GM12878 (cell line): ENCODE results near the gene FUCA2. TPM values are rescaled to one million over a fixed set of nuclear protein-coding genes. Genes with fewer than 3 reads are reported as not detected.
A peak's percentile ranks its signal among the peaks of the same experiment; 100 is the strongest.

Experiments used
- ATAC-seq: fragments of 200-7000 bp; cut with Tn5 transposase; 3 replicates; pipeline ENCODE4 v1.9.1; 2020; ENCODE audit warnings: mild to moderate bottlenecking, moderate library complexity
- BruUV-seq: library from RNA; stranded (reverse); fragments of 400-500 nt; replicated peaks from 2 replicates; lab custom pipeline; 2021; lab: Mats Ljungman, UMichigan
- CTCF ChIA-PET: fragments of 300-600 bp; sonication (Branson Sonifier 250); formaldehyde crosslinking; extraction: SDS; loops from one replicate; lab custom pipeline; 2021; ENCODE audit warnings: inconsistent platforms; lab: Yijun Ruan, JAX
- POLR2A ChIA-PET: fragments of 350-600 bp; formaldehyde crosslinking; extraction: SDS; loops from one replicate; lab custom pipeline; 2021; ENCODE audit warnings: inconsistent platforms; lab: Charles Lee
- RAD21 ChIA-PET: fragments of 300-600 bp; sonication (Branson Sonifier 250); formaldehyde crosslinking; loops from one replicate; lab custom pipeline; 2023; ENCODE audit warnings: antibody characterized with exemption; ENCODE audit not compliant: unreplicated experiment; lab: Charles Lee
- SMC1A ChIA-PET: fragments of 300-600 bp; sonication (Branson Sonifier 250); formaldehyde crosslinking; loops from one replicate; lab custom pipeline; 2023; ENCODE audit not compliant: unreplicated experiment, uncharacterized antibody; lab: Charles Lee
- DNase-seq: peaks from one replicate; pipeline ENCODE4 v3.0.0-alpha.2; 2011; ENCODE audit warnings: low read depth, low spot score
- FAIRE-seq: peaks from 3 replicates; lab custom pipeline; 2011; peaks lifted over from hg19 to GRCh38; lab: Jason Lieb, UNC
- H2AFZ ChIP-seq: 2 replicates; pipeline ENCODE4 v1.6.0; 2011; ENCODE audit warnings: low read depth, low read length, control low read depth; ENCODE audit not compliant: control insufficient read depth
- H3K27ac ChIP-seq: 2 replicates; pipeline ENCODE4 v1.5.1; 2011; ENCODE audit warnings: control low read depth; ENCODE audit not compliant: control insufficient read depth, insufficient read depth
- H3K27me3 ChIP-seq, 2 experiments: replicated peaks in 1 of 2; 2 replicates each; pipeline versions ENCODE4 v1.6.0 to v1.6.1; 2011; ENCODE audit warnings: low read length in 1 of 2; ENCODE audit not compliant: control insufficient read depth in 2 of 2, insufficient read depth in 2 of 2
- H3K36me3 ChIP-seq, 2 experiments: 2 replicates each; pipeline ENCODE4 v1.5.1; 2011; ENCODE audit warnings: low read length in 1 of 2; ENCODE audit not compliant: control insufficient read depth in 2 of 2, insufficient read depth in 2 of 2
- H3K4me1 ChIP-seq: 2 replicates; pipeline ENCODE4 v1.6.1; 2011; ENCODE audit warnings: mild to moderate bottlenecking, low read length, moderate library complexity, mixed read lengths; ENCODE audit not compliant: control insufficient read depth, insufficient read depth
- H3K4me2 ChIP-seq: 2 replicates; pipeline ENCODE4 v1.6.0; 2011; ENCODE audit warnings: control low read depth; ENCODE audit not compliant: control insufficient read depth, insufficient read depth
- H3K4me3 ChIP-seq: fragments of 200-600 bp; sonication (generic); 2 replicates; pipeline ENCODE4 v1.5.1; 2016
- H3K79me2 ChIP-seq: 2 replicates; pipeline ENCODE4 v1.6.0; 2011; ENCODE audit warnings: low read length; ENCODE audit not compliant: control insufficient read depth, insufficient read depth
- H3K9ac ChIP-seq: 2 replicates; pipeline ENCODE4 v1.8.0; 2011; ENCODE audit warnings: low read length, control low read depth, mixed read lengths; ENCODE audit not compliant: control insufficient read depth, insufficient read depth
- H3K9me3 ChIP-seq: replicated peaks from 3 replicates; pipeline ENCODE4 v1.5.1; 2011; ENCODE audit warnings: mild to moderate bottlenecking, low read length; ENCODE audit not compliant: control insufficient read depth, insufficient read depth
- H4K20me1 ChIP-seq: 2 replicates; pipeline ENCODE4 v1.6.0; 2011; ENCODE audit not compliant: control insufficient read depth, insufficient read depth
- CREB1 ChIP-seq: IDR thresholded peaks from 2 replicates; pipeline ENCODE4 v1.6.1; 2012; ENCODE audit warnings: low read depth, mild to moderate bottlenecking, inconsistent platforms
- MLLT1 ChIP-seq: fragments of 450-650 bp; IDR thresholded peaks from 2 replicates; pipeline ENCODE4 v1.6.1; 2016; ENCODE audit warnings: mild to moderate bottlenecking
- RUNX3 ChIP-seq: IDR thresholded peaks from 2 replicates; pipeline ENCODE4 v1.6.1; 2012; ENCODE audit warnings: low read length, inconsistent platforms
- WGBS: methylation state at CpG from one replicate; pipeline ENCODE4 v1.1.6; 2016; ENCODE audit warnings: low lambda C conversion rate; ENCODE audit not compliant: insufficient replicate concordance, insufficient coverage; ENCODE audit errors: missing lambda C conversion rate; 5-methylcytosine and 5-hydroxymethylcytosine counted together
- in situ Hi-C: fragments of 300-500 bp; cut with MboI; formaldehyde crosslinking; loops from 9 replicates; pipeline ENCODE4 v1.14.3; 2018; ENCODE audit warnings: mixed read lengths
- intact Hi-C: fragments of 100-400 bp; cut with micrococcal nuclease; formaldehyde crosslinking; loops from one replicate; pipeline ENCODE4 v1.14.2; 2022; ENCODE audit not compliant: unreplicated experiment
- polyA plus RNA-seq, 11 experiments: library from polyadenylated mRNA; depleted of rRNA in 4 of 11; unstranded in 6 of 11; stranded (reverse) in 5 of 11; fragments of >200 nt; fragmentation: Nextera tagmentation in 4 of 11; fragmentation: Illumina TruSeq in 1 of 11; extraction: Ambion mirVana in 4 of 11; extraction: Trizol in 1 of 11; gene quantifications; 1 replicate in 1 of 11; 2 replicates in 10 of 11; pipeline versions ENCODE4 v1.2.1 to v1.2.3, GENCODE V29; 2011 to 2016; ENCODE audit warnings: inconsistent platforms in 2 of 11, missing spikeins in 2 of 11, low read depth in 1 of 11
- total RNA-seq, 4 experiments: library from RNA; depleted of rRNA in 3 of 4; stranded (reverse); fragments of >200 nt in 3 of 4; fragmentation: Illumina TruSeq in 1 of 4; extraction: Trizol in 1 of 4; gene quantifications; 2 replicates each; pipeline versions ENCODE4 v1.2.1 to v1.2.3, GENCODE V29; 2013 to 2021

Gene FUCA2
- total and polyA plus RNA-seq, 10 of the 15 experiments (the other 5 are each of a cell fraction or from before 2014, with no cell fraction given) = 5.7 to 36.2 (median 21.5) TPM

- ATAC-seq = no peak; the same call in 1 of the 3 replicates
- Histone ChIP-seq H3K9me3 (no peaks in the 10 kb centered on the region), H3K9ac (no peak overlapping the region), H3K36me3 (no peaks in the 10 kb centered on the region; a peak in 2 of 4 replicates)
- 87% methylated on average over 4 of the region's 4 CpGs for WGBS
- BruUV-seq = no TSS peak
- ChIA-PET CTCF (interaction anchor here (0.9 to 1.5 kb wide), 2 partner anchors 20 to 42 kb away, joined by 3 to 4 read pairs; no protein-coding TSS in a partner anchor), POLR2A (interaction anchor here (0.6 kb wide), 1 partner anchor 30 kb away, joined by 3 read pairs; no protein-coding TSS in a partner anchor)
- FAIRE-seq = no peak
- TF ChIP-seq MLLT1 (no peak), RUNX3 (peak; percentile 15; the same call in 1 of the 2 replicates)
- TF ChIP-seq, all 136 proteins: peak for 1
- RAD21 ChIA-PET = no interaction called here
- peaks cover 2% of the 10 kb centered on the region for H3K4me1 ChIP-seq
- no peak overlapping the region for H3K27ac ChIP-seq
- 0 out of 2 replicates have a peak overlapping the region, but pooled peaks have one; percentile 4 for H3K4me2 ChIP-seq
- SMC1A ChIA-PET = interaction anchor here (0.6 to 1.8 kb wide), 5 partner anchors 12 to 694 kb away, joined by 3 to 5 read pairs (median 4); no protein-coding TSS in a partner anchor
- no peaks in the 10 kb centered on the region for H3K79me2 ChIP-seq
- H3K27me3 ChIP-seq = no peaks in the 10 kb centered on the region
- in situ Hi-C loops = no loop called here
- no peak overlapping the region for H3K4me3 ChIP-seq
- intact Hi-C loops = no loop called here
- no peak for DNase-seq
- H2AFZ ChIP-seq = peak overlapping the region; percentile 37
- H4K20me1 ChIP-seq = no peaks in the 10 kb centered on the region
Measured at GRCh38 chr6:143555071-143555492, 43.6 kb upstream of the FUCA2 start.

- in situ Hi-C loops = no loop called here
Measured at GRCh38 chr6:143553337-143553736, 41.8 kb upstream of the FUCA2 start.

More at GRCh38 chr6:143553337-143553736, 41.8 kb upstream of the FUCA2 start:
- Histone ChIP-seq H3K4me1 (peaks cover 17% of the 10 kb centered on the region), H3K27ac (no peak overlapping the region), H3K79me2 (no peaks in the 10 kb centered on the region), H3K9me3 (no peaks in the 10 kb centered on the region), H3K4me2 (no peak overlapping the region), H3K36me3 (no peaks in the 10 kb centered on the region; a peak in 2 of 4 replicates), H3K27me3 (no peaks in the 10 kb centered on the region), H3K9ac (no peak overlapping the region), H3K4me3 (no peak overlapping the region), H4K20me1 (no peaks in the 10 kb centered on the region), H2AFZ (no peak overlapping the region)
- ChIA-PET POLR2A (interaction anchor here (1.1 kb wide), 1 partner anchor 19 kb away, joined by 3 read pairs; no protein-coding TSS in a partner anchor), SMC1A (interaction anchor here (0.6 to 1.2 kb wide), 2 partner anchors 8 to 14 kb away, joined by 3 to 4 read pairs; no protein-coding TSS in a partner anchor), RAD21 (interaction anchor here (1.6 kb wide), 1 partner anchor 22 kb away, joined by 5 read pairs; no protein-coding TSS in a partner anchor), CTCF (interaction anchor here (1.0 kb wide), 1 partner anchor 42 kb away, joined by 3 read pairs; the partner anchor contains the start of gene FUCA2)
- TF ChIP-seq CREB1 = no peak
- DNase-seq = no peak
- FAIRE-seq = no peak
- ATAC-seq = peak; percentile 25; the same call in 2 of the 3 replicates
- intact Hi-C loops = no loop called here
- 89% methylated on average over 2 of the region's 2 CpGs for WGBS
- BruUV-seq = no TSS peak
